Stomach (tissue), 4 donors: ENCODE results near the gene IL31RA.

Source experiments
- CTCF ChIP-seq, 7 experiments: fragments of 450-650 bp in 4 of 7; fragments of 200-600 bp in 3 of 7; sonication (generic) in 3 of 7; IDR thresholded peaks; one replicate each; pipeline ENCODE4 v1.5.1; 2016 to 2019; ENCODE audit warnings: antibody characterized with exemption in 7 of 7, control low read depth in 2 of 7, mild to moderate bottlenecking in 1 of 7
- POLR2AphosphoS5 ChIP-seq, 3 donors: sonication (generic); formaldehyde crosslinking; IDR thresholded peaks; one replicate each; pipeline ENCODE4 v1.6.1; 2016; ENCODE audit warnings: antibody characterized with exemption in 3 of 3

GRCh38 chr5:55866485-55866884 is 15.3 kb downstream of the IL31RA start:
- TF ChIP-seq POLR2AphosphoS5 (IDR thresholded peaks at IDR 0.05) (no peak), CTCF (IDR thresholded peaks at IDR 0.05) (no peak)
